ENCODE results near the gene LDB3.

DNA sequence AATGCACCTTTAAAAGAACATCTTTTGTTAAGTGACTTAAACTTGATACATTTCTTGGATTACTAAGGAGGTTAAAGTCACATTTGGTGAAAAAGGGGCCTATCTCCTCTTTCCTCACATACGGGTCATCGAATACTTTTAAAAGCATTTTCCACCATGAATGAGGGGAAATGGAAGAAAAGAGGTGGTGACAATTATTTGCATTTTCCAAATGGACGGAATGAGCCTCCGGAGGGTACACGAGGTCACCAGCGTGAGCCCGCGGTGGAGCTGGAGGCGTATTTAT is 87.1 kb downstream of the LDB3 start:
- TF ChIP-seq, protein P1, sequence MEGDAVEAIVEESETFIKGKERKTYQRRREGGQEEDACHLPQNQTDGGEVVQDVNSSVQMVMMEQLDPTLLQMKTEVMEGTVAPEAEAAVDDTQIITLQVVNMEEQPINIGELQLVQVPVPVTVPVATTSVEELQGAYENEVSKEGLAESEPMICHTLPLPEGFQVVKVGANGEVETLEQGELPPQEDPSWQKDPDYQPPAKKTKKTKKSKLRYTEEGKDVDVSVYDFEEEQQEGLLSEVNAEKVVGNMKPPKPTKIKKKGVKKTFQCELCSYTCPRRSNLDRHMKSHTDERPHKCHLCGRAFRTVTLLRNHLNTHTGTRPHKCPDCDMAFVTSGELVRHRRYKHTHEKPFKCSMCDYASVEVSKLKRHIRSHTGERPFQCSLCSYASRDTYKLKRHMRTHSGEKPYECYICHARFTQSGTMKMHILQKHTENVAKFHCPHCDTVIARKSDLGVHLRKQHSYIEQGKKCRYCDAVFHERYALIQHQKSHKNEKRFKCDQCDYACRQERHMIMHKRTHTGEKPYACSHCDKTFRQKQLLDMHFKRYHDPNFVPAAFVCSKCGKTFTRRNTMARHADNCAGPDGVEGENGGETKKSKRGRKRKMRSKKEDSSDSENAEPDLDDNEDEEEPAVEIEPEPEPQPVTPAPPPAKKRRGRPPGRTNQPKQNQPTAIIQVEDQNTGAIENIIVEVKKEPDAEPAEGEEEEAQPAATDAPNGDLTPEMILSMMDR (IDR thresholded peaks at IDR 0.05) = no peak
- TF ChIP-seq POLR2A (IDR thresholded peaks at IDR 0.05) = no peak
